ENCODE data around the gene CDH20. TPM values are rescaled to one million over a fixed set of nuclear protein-coding genes. Genes with fewer than 3 reads are reported as not detected.

The CDH20 gene
- total and polyA plus RNA-seq, 2 of the 4 experiments (the other 2 are of a cell fraction), result not detected

DNA sequence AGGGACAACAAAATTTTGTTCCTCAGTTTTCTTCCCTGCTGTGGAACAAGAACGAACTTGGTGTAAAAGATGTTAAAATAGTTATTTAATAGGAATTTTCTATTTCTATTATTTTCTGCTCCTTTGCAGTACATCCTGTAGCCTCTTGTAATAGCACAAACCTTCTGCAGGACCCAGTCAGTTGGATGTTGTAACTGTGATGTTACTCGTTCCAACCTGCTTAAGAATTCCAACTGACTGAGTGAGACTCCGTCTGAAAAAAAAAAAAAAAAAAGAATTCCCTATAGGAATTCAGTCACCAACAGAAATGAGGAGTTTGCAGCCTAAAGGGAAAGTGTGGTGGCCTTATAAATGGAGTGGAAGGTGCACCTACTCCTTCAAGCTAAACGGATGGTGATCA is 46.4 kb upstream of the CDH20 start:
- no peak overlapping the region for H3K27ac ChIP-seq (ENCODE audit: insufficient read depth, low read length)
- H2BK5ac ChIP-seq (ENCODE audit: low read depth, low read length, poor library complexity, severe bottlenecking), result no peak overlapping the region
- H3K36me3 ChIP-seq (ENCODE audit: control insufficient read depth, insufficient read depth, low read length), result no peaks in the 10 kb centered on the region
- no peak overlapping the region for H2BK15ac ChIP-seq (ENCODE audit: low read depth, low read length)
- no peak overlapping the region for H2AK9ac ChIP-seq (replicated peaks; ENCODE audit: low read depth, low read length, poor library complexity)
- no peak overlapping the region for H3K4ac ChIP-seq (ENCODE audit: low read depth, low read length)
- no peaks in the 10 kb centered on the region for H3K9me1 ChIP-seq (ENCODE audit: insufficient read depth, low read length)
- H3K18ac ChIP-seq (ENCODE audit: low read depth, low read length), result no peak overlapping the region
- in situ Hi-C loops (cut with MboI; ENCODE audit: low sequenced_read_pairs) (no loop called here), dilution Hi-C loops (cut with HindIII; ENCODE audit: low sequenced_read_pairs, unreplicated experiment) (no loop called here), intact Hi-C loops (cut with micrococcal nuclease) (no loop called here)
- no peaks in the 10 kb centered on the region for H4K20me1 ChIP-seq (ENCODE audit: insufficient read depth, low read length)
- no peak overlapping the region for H2AK5ac ChIP-seq (ENCODE audit: low read depth, low read length)
- no peak overlapping the region for H4K5ac ChIP-seq (ENCODE audit: low read depth, low read length)
- no peak overlapping the region for H2BK20ac ChIP-seq (ENCODE audit: low read depth, low read length)
- no peak for TF ChIP-seq ELK1 (IDR thresholded peaks at IDR 0.05; ENCODE audit: borderline replicate concordance, low read depth, low read length)
- TF ChIP-seq NFE2L2 (IDR thresholded peaks at IDR 0.05; ENCODE audit: low read depth, low read length), result no peak
- no peak for TF ChIP-seq MAFK (IDR thresholded peaks at IDR 0.05; ENCODE audit: low read depth, low read length)
- no peak for TF ChIP-seq CEBPB (IDR thresholded peaks at IDR 0.05; ENCODE audit: low read depth, low read length)
- no peak for TF ChIP-seq USF2 (IDR thresholded peaks at IDR 0.05; ENCODE audit: low read depth, low read length)
- TF ChIP-seq SMC3 (IDR thresholded peaks at IDR 0.05; ENCODE audit: low read depth, low read length), result no peak
- TF ChIP-seq RAD21 (IDR thresholded peaks at IDR 0.05; ENCODE audit: low read length), result no peak
- TF ChIP-seq POLR2A (IDR thresholded peaks at IDR 0.05; ENCODE audit: low read depth, low read length), result no peak
- no peak for TF ChIP-seq CTCF (conservative IDR thresholded peaks at IDR 0.05; ENCODE audit: low read depth, low read length)
- no peak for TF ChIP-seq MXI1 (IDR thresholded peaks at IDR 0.05; ENCODE audit: borderline replicate concordance, low read depth, low read length)
- no peak for TF ChIP-seq RCOR1 (IDR thresholded peaks at IDR 0.05; ENCODE audit: insufficient replicate concordance, low read length)
- TF ChIP-seq BHLHE40 (IDR thresholded peaks at IDR 0.05; ENCODE audit: low read depth, low read length), result no peak
- TF ChIP-seq RFX5 (IDR thresholded peaks at IDR 0.05; ENCODE audit: low read depth, low read length), result no peak
- no peak for TF ChIP-seq MAZ (IDR thresholded peaks at IDR 0.05; ENCODE audit: borderline replicate concordance, low read depth, low read length)
- TF ChIP-seq FOS (IDR thresholded peaks at IDR 0.05; ENCODE audit: low read depth, low read length), result no peak
- no peak overlapping the region for H3K9ac ChIP-seq (ENCODE audit: low read depth, low read length)
- no peak overlapping the region for H2BK120ac ChIP-seq (ENCODE audit: low read depth, low read length)
- no peak overlapping the region for H4K8ac ChIP-seq (ENCODE audit: low read depth in 2 of 2, low read length in 2 of 2)
- H3K4me2 ChIP-seq (ENCODE audit: low read depth, low read length), result no peak overlapping the region
- ChIA-PET POLR2A (ENCODE audit: unreplicated experiment) (no interaction called here), CTCF (no interaction called here)
- no peak overlapping the region for H3K23ac ChIP-seq (ENCODE audit: low read depth, low read length)
- H3K9me3 ChIP-seq (ENCODE audit: control insufficient read depth, insufficient read depth, low read length), result no peaks in the 10 kb centered on the region
- DNase-seq (no peak), ATAC-seq (ENCODE audit: low read depth) (no peak)
- BruUV-seq (replicated peaks), result no TSS peak
- no peak overlapping the region for H3K4me3 ChIP-seq (ENCODE audit: insufficient read depth, low read depth, low read length)
- no peak overlapping the region for H4K91ac ChIP-seq (ENCODE audit: insufficient read depth, low read depth, low read length)
- H3K79me1 ChIP-seq (ENCODE audit: low read depth in 1 of 2, low read length in 2 of 2), result no peaks in the 10 kb centered on the region
- no peak overlapping the region for H3K56ac ChIP-seq (ENCODE audit: extremely low read depth, insufficient read depth, low read length)
- no CpG with 5 or more reads among the region's 4 CpGs for WGBS, 2 experiments (ENCODE audit: extremely low coverage in 2 of 2, insufficient read length in 1 of 2)
- H3K4me1 ChIP-seq (ENCODE audit: control insufficient read depth, insufficient read depth, low read length), result no peaks in the 10 kb centered on the region
- no peak overlapping the region for H2AFZ ChIP-seq (replicated peaks; ENCODE audit: low read length, poor library complexity)
- no peaks in the 10 kb centered on the region for H3K27me3 ChIP-seq (ENCODE audit: control insufficient read depth, insufficient read depth, low read length)
- no peak overlapping the region for H3K14ac ChIP-seq (replicated peaks; ENCODE audit: low read depth, low read length)
